OCI-LY7 (cell line): Measurements from ENCODE around the gene NBEAL1.
"Not testable (repeated sequence)": the region's sequence is repeated elsewhere in the genome, so short reads cannot be mapped to it uniquely, and the experiment has no call there.

ENCODE experiments used
- EZH2phosphoT487 ChIP-seq: fragments of 200-600 bp; sonication (generic); IDR thresholded peaks from 2 replicates; pipeline ENCODE4 v1.6.1; 2018; ENCODE audit warnings: low read depth, borderline replicate concordance, mild to moderate bottlenecking, mixed run types, antibody characterized with exemption, low read length, moderate library complexity, mixed read lengths
- TF ChIP-seq, protein P1 (sequence below): fragments of 200-600 bp; sonication (generic); conservative IDR thresholded peaks from 2 replicates; pipeline ENCODE4 v1.5.1; 2014; ENCODE audit warnings: mild to moderate bottlenecking, antibody characterized with exemption, low read length, moderate library complexity, mixed read lengths

DNA sequence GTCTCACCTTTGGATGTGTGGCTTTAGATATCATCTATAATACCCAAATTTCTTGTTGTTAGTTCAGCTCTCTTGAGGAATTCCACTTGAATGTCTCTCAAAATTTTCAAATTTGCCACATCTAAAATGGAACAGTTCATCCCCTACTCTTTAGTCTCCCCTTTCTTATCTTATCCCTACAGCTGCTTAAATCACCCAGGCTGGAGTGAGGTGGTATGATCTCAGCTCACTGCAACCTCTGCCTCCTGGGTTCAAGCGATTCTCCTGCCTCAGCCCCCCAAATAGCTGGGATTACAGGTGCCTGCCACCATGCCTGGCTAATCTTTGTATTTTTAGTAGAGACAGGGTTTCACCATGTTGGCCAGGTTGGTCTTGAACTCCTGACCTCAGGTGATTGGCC is 71.7 kb downstream of the NBEAL1 start:
- TF ChIP-seq, protein P1, sequence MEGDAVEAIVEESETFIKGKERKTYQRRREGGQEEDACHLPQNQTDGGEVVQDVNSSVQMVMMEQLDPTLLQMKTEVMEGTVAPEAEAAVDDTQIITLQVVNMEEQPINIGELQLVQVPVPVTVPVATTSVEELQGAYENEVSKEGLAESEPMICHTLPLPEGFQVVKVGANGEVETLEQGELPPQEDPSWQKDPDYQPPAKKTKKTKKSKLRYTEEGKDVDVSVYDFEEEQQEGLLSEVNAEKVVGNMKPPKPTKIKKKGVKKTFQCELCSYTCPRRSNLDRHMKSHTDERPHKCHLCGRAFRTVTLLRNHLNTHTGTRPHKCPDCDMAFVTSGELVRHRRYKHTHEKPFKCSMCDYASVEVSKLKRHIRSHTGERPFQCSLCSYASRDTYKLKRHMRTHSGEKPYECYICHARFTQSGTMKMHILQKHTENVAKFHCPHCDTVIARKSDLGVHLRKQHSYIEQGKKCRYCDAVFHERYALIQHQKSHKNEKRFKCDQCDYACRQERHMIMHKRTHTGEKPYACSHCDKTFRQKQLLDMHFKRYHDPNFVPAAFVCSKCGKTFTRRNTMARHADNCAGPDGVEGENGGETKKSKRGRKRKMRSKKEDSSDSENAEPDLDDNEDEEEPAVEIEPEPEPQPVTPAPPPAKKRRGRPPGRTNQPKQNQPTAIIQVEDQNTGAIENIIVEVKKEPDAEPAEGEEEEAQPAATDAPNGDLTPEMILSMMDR: not testable (repeated sequence)
- TF ChIP-seq EZH2phosphoT487: not testable (repeated sequence)
